OCI-LY7 (cell line): ENCODE results near the gene PLEKHJ1. TPM values are rescaled to one million over a fixed set of nuclear protein-coding genes. Genes with fewer than 3 reads are reported as not detected.

Experiments
- BruUV-seq: library from RNA; stranded (reverse); fragments of 400-500 nt; replicated peaks from 2 replicates; lab custom pipeline; 2021; lab: Mats Ljungman, UMichigan
- CTCF ChIA-PET: fragments of 300-600 bp; sonication (Branson Sonifier 250); formaldehyde crosslinking; loops from one replicate; lab custom pipeline; 2022; ENCODE audit warnings: antibody characterized with exemption; ENCODE audit not compliant: unreplicated experiment; lab: Charles Lee
- POLR2A ChIA-PET: fragments of 300-600 bp; sonication (Branson Sonifier 250); formaldehyde crosslinking; loops from one replicate; lab custom pipeline; 2022; ENCODE audit warnings: antibody characterized with exemption; lab: Charles Lee
- DNase-seq: peaks from one replicate; pipeline ENCODE4 v3.0.0-alpha.2; 2015; ENCODE audit warnings: low spot score
- H2AFZ ChIP-seq: fragments of 200-600 bp; sonication (generic), shearing (Covaris generic); 2 replicates; pipeline ENCODE4 v1.6.1; 2014; ENCODE audit warnings: mild to moderate bottlenecking, antibody characterized with exemption, low read length, moderate library complexity
- H3K27ac ChIP-seq: fragments of 200-600 bp; sonication (generic); 2 replicates; pipeline ENCODE4 v1.5.1; 2014; ENCODE audit warnings: mixed run types, low read depth, mild to moderate bottlenecking, moderate library complexity, low read length, inconsistent platforms; ENCODE audit not compliant: poor library complexity, severe bottlenecking
- H3K36me3 ChIP-seq: fragments of 200-600 bp; sonication (generic); 2 replicates; pipeline ENCODE4 v1.6.1; 2014; ENCODE audit warnings: mild to moderate bottlenecking, antibody characterized with exemption, low read length, moderate library complexity, mixed read lengths; ENCODE audit not compliant: insufficient read depth
- H3K4me1 ChIP-seq: fragments of 200-600 bp; sonication (generic); 2 replicates; pipeline ENCODE4 v1.5.1; 2014; ENCODE audit warnings: mild to moderate bottlenecking, low read length; ENCODE audit not compliant: insufficient read depth, poor library complexity, severe bottlenecking
- H3K4me2 ChIP-seq: fragments of 200-600 bp; sonication (generic); 2 replicates; pipeline ENCODE4 v1.6.1; 2014; ENCODE audit warnings: mild to moderate bottlenecking, low read length
- H3K4me3 ChIP-seq: fragments of 200-600 bp; sonication (generic); 2 replicates; pipeline ENCODE4 v1.5.1; 2014; ENCODE audit warnings: mild to moderate bottlenecking, low read depth, low read length; ENCODE audit not compliant: poor library complexity, severe bottlenecking
- H3K79me2 ChIP-seq: fragments of 200-600 bp; sonication (generic); 2 replicates; pipeline ENCODE4 v1.6.1; 2016; ENCODE audit warnings: low read depth, mild to moderate bottlenecking, low read length, moderate library complexity, mixed read lengths; ENCODE audit not compliant: insufficient read depth
- H3K9me2 ChIP-seq: fragments of 200-600 bp; sonication (generic); 2 replicates; pipeline ENCODE4 v1.6.1; 2016; ENCODE audit warnings: mild to moderate bottlenecking, low read length, mixed read lengths; ENCODE audit not compliant: insufficient read depth
- H3K9me3 ChIP-seq: fragments of 200-600 bp; sonication (generic); 2 replicates; pipeline ENCODE4 v1.6.1; 2014; ENCODE audit warnings: mild to moderate bottlenecking, mixed run types, low read length, mixed read lengths
- H4K20me1 ChIP-seq: fragments of 200-600 bp; sonication (generic); 2 replicates; pipeline ENCODE4 v1.6.1; 2014; ENCODE audit warnings: mild to moderate bottlenecking, antibody characterized with exemption, low read length, moderate library complexity, mixed read lengths; ENCODE audit not compliant: insufficient read depth
- CTCF ChIP-seq: fragments of 200-600 bp; sonication (generic); conservative IDR thresholded peaks from 2 replicates; pipeline ENCODE4 v1.5.1; 2014; ENCODE audit warnings: mild to moderate bottlenecking, antibody characterized with exemption, low read length, moderate library complexity, mixed read lengths
- EZH2phosphoT487 ChIP-seq: fragments of 200-600 bp; sonication (generic); IDR thresholded peaks from 2 replicates; pipeline ENCODE4 v1.6.1; 2018; ENCODE audit warnings: low read depth, borderline replicate concordance, mild to moderate bottlenecking, mixed run types, antibody characterized with exemption, low read length, moderate library complexity, mixed read lengths
- intact Hi-C: fragments of 100-400 bp; cut with micrococcal nuclease; formaldehyde crosslinking; loops from one replicate; pipeline ENCODE4 v1.10.0; 2022; ENCODE audit not compliant: unreplicated experiment
- total RNA-seq, 2 experiments: library from RNA; depleted of rRNA in 1 of 2; stranded (reverse); fragments of >200 nt in 1 of 2; shearing (Covaris generic) in 1 of 2; gene quantifications; 2 replicates each; pipeline ENCODE4 v1.2.3, GENCODE V29; 2014 to 2022

The PLEKHJ1 gene
- total RNA-seq, 2 experiments from 2014 or later, result 129 to 205 TPM

DNA sequence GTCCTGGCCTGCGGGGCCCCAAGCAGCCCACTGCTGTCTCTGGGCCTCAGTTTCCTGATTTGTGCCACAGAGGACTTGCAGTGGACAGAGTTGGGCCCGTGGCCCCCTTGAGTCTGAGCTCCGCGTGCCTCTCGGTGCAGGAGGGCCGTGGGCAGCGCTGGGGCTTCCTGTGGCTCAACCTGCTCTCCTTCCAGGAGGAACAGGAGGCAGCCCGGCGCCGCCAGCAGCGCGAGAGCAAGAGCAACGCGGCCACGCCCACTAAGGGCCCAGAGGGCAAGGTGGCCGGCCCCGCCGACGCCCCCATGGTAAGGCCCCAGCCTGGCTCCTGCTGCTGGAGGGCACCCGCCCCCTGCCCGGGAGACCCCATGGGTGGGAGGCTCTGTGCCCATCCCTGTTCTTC is 25.9 kb downstream of the PLEKHJ1 start:
- H3K4me3 ChIP-seq, result no peak overlapping the region
- no peaks in the 10 kb centered on the region for H3K79me2 ChIP-seq
- no peak overlapping the region for H2AFZ ChIP-seq
- TF ChIP-seq CTCF (no peak), EZH2phosphoT487 (no peak)
- H3K4me2 ChIP-seq, result no peak overlapping the region
- DNase-seq, result no peak
- intact Hi-C loops, result no loop called here
- CTCF ChIA-PET, result no interaction called here
- peaks cover 89% of the 10 kb centered on the region for H3K36me3 ChIP-seq
- H4K20me1 ChIP-seq, result no peaks in the 10 kb centered on the region
- H3K27ac ChIP-seq, result no peak overlapping the region
- no TSS peak for BruUV-seq
- no peaks in the 10 kb centered on the region for H3K4me1 ChIP-seq
- POLR2A ChIA-PET, result no interaction called here
- H3K9me2 ChIP-seq, result no peaks in the 10 kb centered on the region
- H3K9me3 ChIP-seq, result no peaks in the 10 kb centered on the region

DNA sequence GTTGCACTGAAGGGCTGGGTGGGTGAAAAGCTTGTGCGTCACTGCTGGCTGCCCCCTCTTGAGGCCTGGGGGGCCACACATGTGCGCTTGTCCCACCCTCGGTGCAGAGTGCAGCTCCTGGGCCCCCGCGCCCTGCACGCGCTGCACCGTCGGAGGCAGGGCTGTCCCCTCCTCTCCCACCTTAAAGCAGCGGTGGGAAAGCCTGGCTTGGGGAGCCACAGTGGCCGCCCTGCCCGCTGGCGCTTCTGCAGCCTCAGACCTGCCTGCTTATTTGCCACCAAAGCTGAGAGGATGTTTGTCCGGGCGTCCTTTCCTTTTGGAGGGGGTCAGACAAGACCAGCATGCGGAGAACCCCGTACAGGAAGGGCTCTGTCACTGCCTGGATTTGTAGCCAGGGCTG is 26.7 kb downstream of the PLEKHJ1 start:
- Histone ChIP-seq H3K27ac (no peak overlapping the region), H3K9me3 (no peaks in the 10 kb centered on the region), H3K4me3 (no peak overlapping the region), H3K9me2 (no peaks in the 10 kb centered on the region), H3K79me2 (no peaks in the 10 kb centered on the region), H3K4me2 (no peak overlapping the region), H3K4me1 (no peaks in the 10 kb centered on the region), H3K36me3 (peaks cover 83% of the 10 kb centered on the region), H2AFZ (no peak overlapping the region), H4K20me1 (no peaks in the 10 kb centered on the region)
- no TSS peak for BruUV-seq
- ChIA-PET CTCF (no interaction called here), POLR2A (no interaction called here)
- DNase-seq, result no peak
- TF ChIP-seq EZH2phosphoT487 (no peak), CTCF (no peak)
- intact Hi-C loops, result no loop called here

- no peak for DNase-seq
- CTCF ChIA-PET, result no interaction called here
- peaks cover 81% of the 10 kb centered on the region for H3K36me3 ChIP-seq
These were observed 27.2 kb downstream of the PLEKHJ1 start for GRCh38 chr19:2208975-2209374.

More at GRCh38 chr19:2208975-2209374, 27.2 kb downstream of the PLEKHJ1 start:
- Histone ChIP-seq H3K4me3 (no peak overlapping the region), H3K4me1 (no peaks in the 10 kb centered on the region), H2AFZ (no peak overlapping the region), H3K9me3 (no peaks in the 10 kb centered on the region), H3K4me2 (no peak overlapping the region), H3K27ac (no peak overlapping the region), H3K9me2 (no peaks in the 10 kb centered on the region), H3K79me2 (no peaks in the 10 kb centered on the region), H4K20me1 (no peaks in the 10 kb centered on the region)
- no peak for TF ChIP-seq EZH2phosphoT487
- no peak for TF ChIP-seq CTCF
- POLR2A ChIA-PET, result no interaction called here
- intact Hi-C loops, result no loop called here
- no TSS peak for BruUV-seq
